ENCODE results near the gene HHAT.
"Not testable (repeated sequence)": the region's sequence is repeated elsewhere in the genome, so short reads cannot be mapped to it uniquely, and the experiment has no call there.

The HHAT gene

GRCh38 chr1:210400043-210400840, 71.5 kb downstream of the HHAT start:
- peak; percentile 69 to 72 for DNase-seq

GRCh38 chr1:210402560-210402959, 73.9 kb downstream of the HHAT start:
- DNase-seq = no peak

- no peak for DNase-seq
Observed at GRCh38 chr1:210405316-210405715, 76.6 kb downstream of the HHAT start.

GRCh38 chr1:210406341-210406740, 77.6 kb downstream of the HHAT start:
- not testable (repeated sequence) for DNase-seq

GRCh38 chr1:210407207-210407886, 78.6 kb downstream of the HHAT start:
- DNase-seq = peak; percentile 73 to 78

GRCh38 chr1:210407887-210408252, 79.2 kb downstream of the HHAT start:
- DNase-seq = no peak

- no peak for DNase-seq
Observed at GRCh38 chr1:210412240-210412639, 83.5 kb downstream of the HHAT start.

- DNase-seq = no peak
Observed at GRCh38 chr1:210413951-210414350, 85.2 kb downstream of the HHAT start.

- DNase-seq = no peak
Observed at GRCh38 chr1:210415846-210416448, 87.2 kb downstream of the HHAT start.

- no peak for DNase-seq
Observed at GRCh38 chr1:210416681-210417080, 88.0 kb downstream of the HHAT start.

- no peak for DNase-seq
Observed at GRCh38 chr1:210417881-210418280, 89.2 kb downstream of the HHAT start.

- no peak for DNase-seq
Observed at GRCh38 chr1:210418863-210419650, 90.4 kb downstream of the HHAT start.

GRCh38 chr1:210426696-210427095, 98.0 kb downstream of the HHAT start:
- DNase-seq = not testable (repeated sequence)

- DNase-seq = no peak
Observed at GRCh38 chr1:210428696-210429095, 100.0 kb downstream of the HHAT start.

GRCh38 chr1:210434223-210434622, 105.5 kb downstream of the HHAT start:
- no peak for DNase-seq

- DNase-seq = no peak
Observed at GRCh38 chr1:210437111-210437510, 108.4 kb downstream of the HHAT start.

GRCh38 chr1:210437781-210438180, 109.1 kb downstream of the HHAT start:
- no peak for DNase-seq

GRCh38 chr1:210438928-210439841, 110.5 kb downstream of the HHAT start:
- DNase-seq = no peak

- DNase-seq = no peak
Observed at GRCh38 chr1:210440081-210440480, 111.4 kb downstream of the HHAT start.

- no peak for DNase-seq
Observed at GRCh38 chr1:210441028-210441427, 112.3 kb downstream of the HHAT start.

- no peak for DNase-seq
Observed at GRCh38 chr1:210445485-210445884, 116.8 kb downstream of the HHAT start.

- DNase-seq = no peak
Observed at GRCh38 chr1:210445931-210446330, 117.2 kb downstream of the HHAT start.

All from NCI-H2081 (cell line).